H1 (cell line): ENCODE results near the gene TCF20. TPM values are rescaled to one million over a fixed set of nuclear protein-coding genes. Genes with fewer than 3 reads are reported as not detected.
A peak's percentile ranks its signal among the peaks of the same experiment; 100 is the strongest.

Experiments
- CTCF ChIA-PET: fragments of 300-600 bp; sonication (Branson Sonifier 250); formaldehyde crosslinking; loops from one replicate; lab custom pipeline; 2021; ENCODE audit not compliant: partially characterized antibody; lab: Charles Lee
- POLR2A ChIA-PET: fragments of 300-600 bp; sonication (Branson Sonifier 250); formaldehyde crosslinking; loops from one replicate; lab custom pipeline; 2021; ENCODE audit warnings: inconsistent platforms; ENCODE audit not compliant: partially characterized antibody; lab: Charles Lee
- DNase-seq, 2 experiments: peaks; one replicate each; pipeline versions ENCODE4 v3.0.0 to v3.0.0-alpha.2; 2010 to 2022; ENCODE audit warnings: low spot score in 2 of 2, low read depth in 1 of 2, mixed read lengths in 1 of 2
- FAIRE-seq: peaks from 2 replicates; lab custom pipeline; 2011; peaks lifted over from hg19 to GRCh38; lab: Jason Lieb, UNC
- H2AFZ ChIP-seq: 2 replicates; pipeline ENCODE4 v1.8.1; 2012; ENCODE audit warnings: low read length, inconsistent platforms
- H2AK5ac ChIP-seq: 2 replicates; pipeline ENCODE4 v1.6.1; 2013; ENCODE audit warnings: low read depth, low read length
- H2BK120ac ChIP-seq: replicated peaks from 2 replicates; pipeline ENCODE3; 2013; ENCODE audit warnings: low read depth, low read length, inconsistent platforms
- H2BK12ac ChIP-seq: 2 replicates; pipeline ENCODE4 v1.6.1; 2013; ENCODE audit warnings: low read depth, low read length
- H2BK15ac ChIP-seq: 2 replicates; pipeline ENCODE4 v1.6.1; 2013; ENCODE audit warnings: low read length
- H2BK20ac ChIP-seq: 2 replicates; pipeline ENCODE4 v1.6.1; 2013; ENCODE audit warnings: low read length
- H2BK5ac ChIP-seq: 2 replicates; pipeline ENCODE4 v1.6.1; 2013; ENCODE audit warnings: low read depth, low read length
- H3K14ac ChIP-seq: 2 replicates; pipeline ENCODE4 v1.6.1; 2013; ENCODE audit warnings: inconsistent platforms; ENCODE audit not compliant: insufficient read length
- H3K18ac ChIP-seq: 2 replicates; pipeline ENCODE4 v1.6.1; 2013; ENCODE audit warnings: low read length; ENCODE audit errors: extremely low read depth
- H3K23ac ChIP-seq: 2 replicates; pipeline ENCODE4 v1.6.1; 2013; ENCODE audit warnings: inconsistent platforms; ENCODE audit not compliant: insufficient read length
- H3K23me2 ChIP-seq: 2 replicates; pipeline ENCODE4 v1.6.1; 2013; ENCODE audit warnings: low read depth, low read length
- H3K27ac ChIP-seq: 2 replicates; pipeline ENCODE4 v1.6.1; 2011; ENCODE audit warnings: low read depth, low read length, inconsistent platforms
- H3K27me3 ChIP-seq, 4 experiments: replicated peaks in 1 of 4; 1 replicate in 1 of 4; 2 replicates in 3 of 4; pipeline versions ENCODE4 v1.6.1 to v1.8.1; 2011 to 2013; ENCODE audit warnings: low read length in 3 of 4, mild to moderate bottlenecking in 3 of 4, inconsistent platforms in 2 of 4, mixed read lengths in 2 of 4, moderate library complexity in 1 of 4; ENCODE audit not compliant: control insufficient read depth in 3 of 4, insufficient read depth in 3 of 4; ENCODE audit errors: extremely low read depth in 1 of 4
- H3K36me3 ChIP-seq, 4 experiments: 2 replicates each; pipeline versions ENCODE4 v1.6.1 to v1.8.1; 2011 to 2013; ENCODE audit warnings: mild to moderate bottlenecking in 4 of 4, low read length in 3 of 4, moderate library complexity in 2 of 4, control low read depth in 1 of 4, inconsistent platforms in 1 of 4; ENCODE audit not compliant: insufficient read depth in 4 of 4, control insufficient read depth in 2 of 4
- H3K4ac ChIP-seq: replicated peaks from 2 replicates; pipeline ENCODE3; 2013; ENCODE audit warnings: low read length, low read depth, mixed read lengths, inconsistent platforms; ENCODE audit not compliant: insufficient read length
- H3K4me1 ChIP-seq, 4 experiments: replicated peaks in 1 of 4; 1 replicate in 1 of 4; 2 replicates in 3 of 4; pipeline versions ENCODE4 v1.6.1 to v1.8.1; 2011 to 2013; ENCODE audit warnings: low read length in 3 of 4, inconsistent platforms in 2 of 4, mixed read lengths in 1 of 4; ENCODE audit not compliant: insufficient read depth in 4 of 4, control insufficient read depth in 3 of 4
- H3K4me2 ChIP-seq, 2 experiments: 2 replicates each; pipeline versions ENCODE4 v1.6.1 to v1.8.1; 2011 to 2013; ENCODE audit warnings: low read depth in 2 of 2, low read length in 2 of 2, control low read depth in 1 of 2, inconsistent platforms in 1 of 2, mild to moderate bottlenecking in 1 of 2; ENCODE audit not compliant: insufficient read depth in 1 of 2
- H3K4me3 ChIP-seq, 4 experiments: fragments of 200-600, 300-600 bp in 1 of 4; sonication (generic), shearing (Covaris generic), sonication (Bioruptor Twin) in 1 of 4; 2 replicates each; pipeline versions ENCODE4 v1.5.1 to v1.8.1; 2011 to 2016; ENCODE audit warnings: low read length in 4 of 4, low read depth in 3 of 4, control low read depth in 2 of 4, inconsistent platforms in 2 of 4, mild to moderate bottlenecking in 2 of 4, mixed read lengths in 1 of 4, moderate library complexity in 1 of 4; ENCODE audit not compliant: insufficient read depth in 2 of 4; ENCODE audit errors: extremely low read depth in 1 of 4
- H3K56ac ChIP-seq: replicated peaks from 2 replicates; pipeline ENCODE3; 2013; ENCODE audit warnings: low read depth, mild to moderate bottlenecking, mixed read lengths, low read length, inconsistent platforms; ENCODE audit not compliant: insufficient read length
- H3K79me1 ChIP-seq: 2 replicates; pipeline ENCODE4 v1.6.1; 2013; ENCODE audit warnings: low read depth, low read length, control low read depth
- H3K79me2 ChIP-seq, 2 experiments: 2 replicates each; pipeline versions ENCODE4 v1.6.1 to v1.8.1; 2012 to 2013; ENCODE audit warnings: low read length in 2 of 2, mild to moderate bottlenecking in 2 of 2, inconsistent platforms in 1 of 2; ENCODE audit not compliant: insufficient read depth in 2 of 2, control insufficient read depth in 1 of 2
- H3K9ac ChIP-seq, 4 experiments: replicated peaks in 1 of 4; 1 replicate in 1 of 4; 2 replicates in 3 of 4; pipeline versions ENCODE4 v1.6.1 to v1.8.1; 2011 to 2013; ENCODE audit warnings: low read depth in 3 of 4, low read length in 3 of 4, control low read depth in 2 of 4, mild to moderate bottlenecking in 2 of 4, moderate library complexity in 2 of 4, inconsistent platforms in 1 of 4; ENCODE audit errors: extremely low read depth in 1 of 4
- H3K9me3 ChIP-seq, 2 experiments: 2 replicates each; pipeline versions ENCODE4 v1.6.1 to v1.8.1; 2012 to 2013; ENCODE audit warnings: mild to moderate bottlenecking in 2 of 2, moderate library complexity in 2 of 2, control low read depth in 1 of 2, inconsistent platforms in 1 of 2, low read depth in 1 of 2, low read length in 1 of 2, mixed read lengths in 1 of 2; ENCODE audit not compliant: insufficient read depth in 2 of 2
- H4K20me1 ChIP-seq, 2 experiments: replicated peaks in 1 of 2; 2 replicates each; pipeline versions ENCODE3 to v1.8.1; 2011 to 2013; ENCODE audit warnings: inconsistent platforms in 2 of 2, low read length in 2 of 2, mild to moderate bottlenecking in 1 of 2; ENCODE audit not compliant: insufficient read depth in 2 of 2, control insufficient read depth in 1 of 2
- H4K5ac ChIP-seq: 2 replicates; pipeline ENCODE4 v1.6.1; 2013; ENCODE audit warnings: low read length, low read depth, mixed read lengths, inconsistent platforms; ENCODE audit not compliant: insufficient read length
- H4K8ac ChIP-seq: 2 replicates; pipeline ENCODE4 v1.8.0; 2013; ENCODE audit warnings: mild to moderate bottlenecking, moderate library complexity, low read length, inconsistent platforms; ENCODE audit not compliant: insufficient read depth; ENCODE audit errors: extremely low read depth
- H4K91ac ChIP-seq: replicated peaks from 2 replicates; pipeline ENCODE3; 2013; ENCODE audit warnings: low read length, mixed read lengths, inconsistent platforms; ENCODE audit not compliant: insufficient read length
- BRCA1 ChIP-seq: IDR thresholded peaks from 2 replicates; pipeline ENCODE4 v1.6.1; 2012; ENCODE audit warnings: low read depth, low read length, improper control_type of control experiment
- CTCF ChIP-seq, 3 experiments: IDR thresholded peaks; 1 replicate in 2 of 3; 2 replicates in 1 of 3; pipeline versions ENCODE4 v1.5.1 to v1.6.1; 2011; ENCODE audit warnings: low read length in 3 of 3, mild to moderate bottlenecking in 3 of 3, inconsistent platforms in 2 of 3, low read depth in 1 of 3, moderate library complexity in 1 of 3; ENCODE audit not compliant: insufficient read depth in 1 of 3; ENCODE audit errors: control extremely low read depth in 1 of 3
- FOSL1 ChIP-seq: IDR thresholded peaks from 2 replicates; pipeline ENCODE4 v1.6.1; 2011; ENCODE audit warnings: mild to moderate bottlenecking, low read depth, low read length, moderate library complexity; ENCODE audit not compliant: insufficient read depth
- GABPA ChIP-seq: IDR thresholded peaks from 2 replicates; pipeline ENCODE4 v1.6.1; 2011; ENCODE audit warnings: mild to moderate bottlenecking, low read length, moderate library complexity, borderline replicate concordance; ENCODE audit not compliant: insufficient read depth
- HDAC2 ChIP-seq, 2 experiments: fragments of 300-600 bp in 1 of 2; sonication (generic) in 1 of 2; IDR thresholded peaks; 2 replicates each; pipeline ENCODE4 v1.6.1; 2011 to 2012; ENCODE audit warnings: low read depth in 2 of 2, low read length in 2 of 2, mild to moderate bottlenecking in 2 of 2, moderate library complexity in 2 of 2, borderline replicate concordance in 1 of 2, inconsistent platforms in 1 of 2
- MAFK ChIP-seq: IDR thresholded peaks from 2 replicates; pipeline ENCODE4 v1.6.1; 2012; ENCODE audit warnings: low read depth, mild to moderate bottlenecking, improper control_type of control experiment, low read length
- MAX ChIP-seq: IDR thresholded peaks from 2 replicates; pipeline ENCODE4 v1.6.1; 2012; ENCODE audit warnings: inconsistent platforms
- PHF8 ChIP-seq: fragments of 200-600 bp; sonication (generic); conservative IDR thresholded peaks from 2 replicates; pipeline ENCODE4 v1.7.1; 2012; ENCODE audit warnings: low read depth, mild to moderate bottlenecking, inconsistent platforms, low read length, moderate library complexity
- ZNF274 ChIP-seq: IDR thresholded peaks from 2 replicates; pipeline ENCODE4 v1.7.0; 2012; ENCODE audit warnings: low read length, borderline replicate concordance; ENCODE audit errors: extremely low read depth
- WGBS, 2 experiments: shearing (Covaris generic) in 1 of 2; methylation state at CpG; one replicate each; pipeline versions ENCODE4 v1.1.6 to v1.1.7; 2013 to 2015; ENCODE audit warnings: low lambda C conversion rate in 2 of 2, mixed read lengths in 2 of 2, inconsistent platforms in 1 of 2, low coverage in 1 of 2, missing lambda C conversion rate in 1 of 2; ENCODE audit not compliant: insufficient replicate concordance in 2 of 2, insufficient coverage in 1 of 2, insufficient read length in 1 of 2; ENCODE audit errors: extremely low coverage in 1 of 2, missing lambda C conversion rate in 1 of 2; 5-methylcytosine and 5-hydroxymethylcytosine counted together
- polyA plus RNA-seq, 7 experiments: library from polyadenylated mRNA; depleted of rRNA in 3 of 7; stranded (reverse) in 5 of 7; unstranded in 2 of 7; fragments of >200 nt in 5 of 7; fragments of 200-250 nt in 2 of 7; gene quantifications; 1 replicate in 5 of 7; 2 replicates in 1 of 7; 4 replicates in 1 of 7; pipeline versions ENCODE4 v1.2.1 to v1.2.3, GENCODE V29; 2011 to 2013; ENCODE audit warnings: missing spikeins in 2 of 7, mixed read lengths in 2 of 7
- total RNA-seq: library from RNA; stranded (reverse); fragmentation: NEBNext Ultra II Directional; extraction: Animal tissue kit (Norgen Biotek cat#: 25700); gene quantifications from 2 replicates; pipeline ENCODE4 v1.2.1, GENCODE V29; 2021

The TCF20 gene
- total and polyA plus RNA-seq, 2 of the 8 experiments (the other 6 are each of a cell fraction or from before 2014, with no cell fraction given): 22.0 to 79.8 TPM

GRCh38 chr22:42308892-42309468 is 38.5 kb upstream of the TCF20 start:
- ChIA-PET POLR2A (no interaction called here), CTCF (interaction anchor here (0.6 to 4.3 kb wide), 11 partner anchors 12 to 290 kb away, joined by 3 to 26 read pairs (median 4); partner anchors contain the start of gene NFAM1)
- Histone ChIP-seq H2AFZ (no peak overlapping the region), H4K5ac (no peak overlapping the region), H3K9me3 (no peaks in the 10 kb centered on the region), H3K4me1 (peaks cover 0 to 22% (median 13%) of the 10 kb centered on the region in 4 experiments; a peak in 6 of 7 replicates), H3K79me2 (no peaks in the 10 kb centered on the region), H2BK120ac (no peak overlapping the region), H3K23me2 (peaks cover 2% of the 10 kb centered on the region; the same call in 1 of the 2 replicates), H2BK5ac (no peak overlapping the region; the same call in 1 of the 2 replicates), H2BK20ac (no peak overlapping the region), H3K56ac (no peak overlapping the region), H3K79me1 (0 out of 2 replicates have a peak, but pooled peaks cover 3% of the 10 kb centered on the region), H3K4ac (no peak overlapping the region), H3K4me2 (no peak overlapping the region), H2AK5ac (no peak overlapping the region), H4K91ac (no peak overlapping the region), H3K27ac (no peak overlapping the region), H4K8ac (peak overlapping the region; percentile 54; the same call in 1 of the 2 replicates)
- WGBS, 2 experiments: 88% methylated on average over 13 of the region's 17 CpGs; no CpG with 5 or more reads in 1 of the 2 experiments
- FAIRE-seq (no peak), DNase-seq (no peak)
- TF ChIP-seq FOSL1 (no peak), GABPA (no peak), HDAC2 (IDR thresholded peaks at IDR 0.05; ENCODE audit: borderline replicate concordance in 1 of 2, low read depth in 2 of 2, low read length in 2 of 2) (no peak), MAFK (no peak), CTCF (IDR thresholded peaks at IDR 0.05; ENCODE audit: control extremely low read depth in 1 of 3, insufficient read depth in 1 of 3, low read depth in 1 of 3, low read length in 3 of 3) (peak; percentile 4 to 25 (median 21); a peak in 2 of 4 replicates), BRCA1 (no peak), MAX (no peak), PHF8 (no peak), ZNF274 (no peak)
- TF ChIP-seq, all 59 proteins: peak for 1
- no peak overlapping the region for H2BK12ac ChIP-seq
- no peak overlapping the region for H3K23ac ChIP-seq
- H3K27me3 ChIP-seq: peaks cover 0 to 7% (median 6%) of the 10 kb centered on the region in 4 experiments; a peak in 3 of 7 replicates
- H3K14ac ChIP-seq: no peak overlapping the region
- no peak overlapping the region for H3K18ac ChIP-seq
- no peak overlapping the region for H3K9ac ChIP-seq
- peaks cover 2 to 14% of the 10 kb centered on the region in 2 experiments for H4K20me1 ChIP-seq
- H2BK15ac ChIP-seq: no peak overlapping the region
- no peaks in the 10 kb centered on the region for H3K36me3 ChIP-seq
- no peak overlapping the region for H3K4me3 ChIP-seq
